ENCODE measurements around the gene RHCE. TPM values are rescaled to one million over a fixed set of nuclear protein-coding genes. Genes with fewer than 3 reads are reported as not detected.

Gene RHCE
- total RNA-seq, 3 donors from 2014 or later = 0.32 to 0.66 TPM; not detected in 1

- H3K4me3 ChIP-seq = no peak overlapping the region
- no peaks in the 10 kb centered on the region for H3K27me3 ChIP-seq
- H3K4me1 ChIP-seq = peaks cover 4 to 11% of the 10 kb centered on the region in 2 donors
- H3K36me3 ChIP-seq = no peaks in the 10 kb centered on the region
- intact Hi-C loops (cut with DNase I; ENCODE audit: low total_unique reads) = no loop called here
- no peak for DNase-seq (ENCODE audit: low spot score in 2 of 2)
- no peak overlapping the region for H3K27ac ChIP-seq
- TF ChIP-seq POLR2AphosphoS5 (IDR thresholded peaks at IDR 0.05) (no peak), CTCF (IDR thresholded peaks at IDR 0.05) (no peak), POLR2A (IDR thresholded peaks at IDR 0.05) (no peak)
- no peaks in the 10 kb centered on the region for H3K9me3 ChIP-seq
Measured at GRCh38 chr1:25432749-25433388, 12.2 kb upstream of the RHCE start.

GRCh38 chr1:25431955-25432719, 11.5 kb upstream of the RHCE start:
- Histone ChIP-seq H3K4me1 (peaks cover 4 to 11% of the 10 kb centered on the region in 2 donors), H3K27ac (peak overlapping the region in 1 of 2 donors; percentile 88), H3K4me3 (peak overlapping the region; percentile 92 to 97 (median 95)), H3K9me3 (no peaks in the 10 kb centered on the region), H3K27me3 (no peaks in the 10 kb centered on the region), H3K36me3 (no peaks in the 10 kb centered on the region)
- no peak for TF ChIP-seq CTCF (IDR thresholded peaks at IDR 0.05)
- no peak for TF ChIP-seq POLR2A (IDR thresholded peaks at IDR 0.05)
- TF ChIP-seq POLR2AphosphoS5 (IDR thresholded peaks at IDR 0.05) = no peak
- DNase-seq (ENCODE audit: low spot score in 2 of 2) = no peak
- intact Hi-C loops (cut with DNase I; ENCODE audit: low total_unique reads) = no loop called here

GRCh38 chr1:25430967-25431881, 10.6 kb upstream of the RHCE start:
- H3K4me1 ChIP-seq = peaks cover 2 to 11% of the 10 kb centered on the region in 2 donors
- H3K27me3 ChIP-seq = no peaks in the 10 kb centered on the region
- peak overlapping the region; percentile 88 to 90 for H3K27ac ChIP-seq
- H3K9me3 ChIP-seq = no peaks in the 10 kb centered on the region
- H3K36me3 ChIP-seq = no peaks in the 10 kb centered on the region
- TF ChIP-seq POLR2AphosphoS5 (IDR thresholded peaks at IDR 0.05) (no peak), CTCF (IDR thresholded peaks at IDR 0.05) (no peak), POLR2A (IDR thresholded peaks at IDR 0.05) (no peak)
- intact Hi-C loops (cut with DNase I; ENCODE audit: low total_unique reads) = no loop called here
- peak in 1 of 2 donors; percentile 26 for DNase-seq (ENCODE audit: low spot score in 2 of 2)
- H3K4me3 ChIP-seq = peak overlapping the region; percentile 92 to 97 (median 95)

GRCh38 chr1:25430073-25430966, 9.7 kb upstream of the RHCE start, which contains the start of gene MACO1:
TSS of gene MACO1 (plus strand) at chr1:25430897. CDS start at chr1:25431099, 202 bp downstream.
- TF ChIP-seq POLR2AphosphoS5 (IDR thresholded peaks at IDR 0.05) = peak; percentile 55 to 86 (median 80)
- no peak for TF ChIP-seq POLR2A (IDR thresholded peaks at IDR 0.05)
- TF ChIP-seq CTCF (IDR thresholded peaks at IDR 0.05) = no peak
- peaks cover 0 to 10% of the 10 kb centered on the region in 2 donors for H3K4me1 ChIP-seq
- no peaks in the 10 kb centered on the region for H3K27me3 ChIP-seq
- H3K27ac ChIP-seq = peak within 1 kb of the TSS; percentile 88 to 90
- peak; percentile 96 to 97 for DNase-seq (ENCODE audit: low spot score in 2 of 2)
- H3K36me3 ChIP-seq = no peaks in the 10 kb centered on the region
- peak within 1 kb of the TSS; percentile 92 to 97 (median 95) for H3K4me3 ChIP-seq
- no peaks in the 10 kb centered on the region for H3K9me3 ChIP-seq
- intact Hi-C loops (cut with DNase I; ENCODE audit: low total_unique reads) = no loop called here

Measured in breast epithelium (tissue), 4 donors.